Coronary artery (tissue), 2 donors: ENCODE results near the gene RNF20.
"Not testable (repeated sequence)": the region's sequence is repeated elsewhere in the genome, so short reads cannot be mapped to it uniquely, and the experiment has no call there.

Experiments used
- DNase-seq: peaks from one replicate; pipeline ENCODE4 v3.0.0-alpha.2; 2017; ENCODE audit warnings: low spot score
- H3K27ac ChIP-seq, 2 donors: fragments of 200-600 bp; sonication (generic); one replicate each; pipeline ENCODE4 v1.5.1; 2016 to 2019
- H3K4me3 ChIP-seq: fragments of 200-600 bp; sonication (generic); 2 replicates; pipeline ENCODE4 v1.5.1; 2016; ENCODE audit warnings: mild to moderate bottlenecking, moderate library complexity
- CTCF ChIP-seq: fragments of 200-600 bp; sonication (generic); IDR thresholded peaks from one replicate; pipeline ENCODE4 v1.5.1; 2019; ENCODE audit warnings: antibody characterized with exemption

Gene RNF20

GRCh38 chr9:101512116-101512515 lies 21.5 kb upstream of the RNF20 start:
- DNase-seq = no peak
- Histone ChIP-seq H3K4me3 (no peak overlapping the region), H3K27ac (peak overlapping the region in 1 of 2 donors; percentile 14)
- TF ChIP-seq CTCF = no peak

- Histone ChIP-seq H3K27ac (peak overlapping the region in 1 of 2 donors; percentile 48), H3K4me3 (no peak overlapping the region)
- no peak for TF ChIP-seq CTCF
- no peak for DNase-seq
Measured at GRCh38 chr9:101513351-101513750, 20.3 kb upstream of the RNF20 start.

DNA sequence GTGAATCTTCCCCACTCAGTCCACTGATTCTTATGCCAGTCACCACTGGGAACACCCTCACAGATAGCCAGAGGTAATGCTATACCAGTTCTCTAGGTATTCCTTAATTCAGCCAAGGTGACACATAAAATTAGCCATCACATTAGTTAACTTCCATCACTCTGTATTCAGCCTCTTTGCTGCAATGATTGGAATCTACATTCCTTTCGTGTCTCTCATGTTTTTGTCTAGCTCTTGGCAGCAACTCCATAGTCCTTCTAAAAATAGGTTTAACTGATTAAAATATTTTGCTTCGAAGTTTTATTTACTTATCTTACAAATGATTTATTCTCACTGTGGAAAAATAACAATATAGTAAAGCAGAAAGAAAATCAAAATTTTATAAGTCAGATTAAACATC lies 19.6 kb upstream of the RNF20 start:
- no peak for TF ChIP-seq CTCF
- H3K27ac ChIP-seq = peak overlapping the region in 1 of 2 donors; percentile 48
- H3K4me3 ChIP-seq = no peak overlapping the region
- DNase-seq = no peak

DNA sequence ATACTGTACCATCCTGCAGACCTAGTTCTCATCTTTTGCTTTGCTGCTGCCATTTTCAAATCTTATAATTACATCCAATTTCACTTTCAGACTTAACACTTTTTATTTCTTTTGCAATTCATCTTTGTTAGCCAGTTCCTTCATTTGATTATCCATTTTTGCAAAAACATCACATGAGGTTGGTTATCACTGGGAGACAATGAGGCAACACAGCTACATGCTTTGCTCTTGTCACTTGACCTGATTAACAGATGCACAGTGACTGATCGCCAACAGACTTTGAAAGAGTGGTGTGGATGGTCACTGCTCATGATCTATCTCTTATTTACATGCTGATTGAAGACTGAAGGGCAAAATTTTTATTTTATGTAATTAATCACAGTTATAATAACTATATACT lies 17.0 kb upstream of the RNF20 start:
- no peak for DNase-seq
- H3K27ac ChIP-seq = no peak overlapping the region
- no peak for TF ChIP-seq CTCF
- no peak overlapping the region for H3K4me3 ChIP-seq

- H3K27ac ChIP-seq, H3K4me3 ChIP-seq, DNase-seq: not testable (repeated sequence)
Measured at GRCh38 chr9:101518489-101518888, 15.2 kb upstream of the RNF20 start.

GRCh38 chr9:101524371-101524770 lies 9.3 kb upstream of the RNF20 start:
- TF ChIP-seq CTCF = no peak

DNA sequence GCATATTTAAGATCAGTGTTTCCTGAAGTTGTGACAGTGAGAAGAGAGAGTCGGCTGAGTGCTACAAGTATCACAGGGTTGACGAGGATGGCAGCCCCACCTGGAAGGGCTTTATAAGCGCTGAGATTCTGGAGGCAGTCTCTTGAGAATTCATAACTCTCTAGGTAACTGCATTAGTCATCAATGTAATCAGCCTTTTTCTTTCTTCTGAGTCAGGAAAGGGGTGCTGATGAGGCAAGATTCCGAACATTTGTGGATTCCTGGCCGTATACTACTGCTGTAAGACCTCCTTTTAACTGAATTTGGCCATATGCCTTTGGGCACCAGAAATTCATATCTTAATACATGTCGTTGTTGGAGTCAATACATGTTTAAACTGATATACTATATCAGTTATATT lies 6.6 kb upstream of the RNF20 start:
- no peak for TF ChIP-seq CTCF
- DNase-seq = no peak
- Histone ChIP-seq H3K27ac (no peak overlapping the region), H3K4me3 (no peak overlapping the region)

More at GRCh38 chr9:101524371-101524770, 9.3 kb upstream of the RNF20 start:
- DNase-seq = no peak
- Histone ChIP-seq H3K4me3 (no peak overlapping the region), H3K27ac (no peak overlapping the region)

- H3K4me3 ChIP-seq = no peak overlapping the region
- DNase-seq = no peak
- no peak for TF ChIP-seq CTCF
- no peak overlapping the region for H3K27ac ChIP-seq
Measured at GRCh38 chr9:101528015-101528414, 5.6 kb upstream of the RNF20 start.
